GM12872 (cell line): ENCODE measurements around the gene OR2B2.

Source experiments
- CTCF ChIP-seq: IDR thresholded peaks from 3 replicates; pipeline ENCODE4 v1.5.1; 2011; ENCODE audit warnings: low read depth, mild to moderate bottlenecking, low read length, moderate library complexity; ENCODE audit not compliant: insufficient read depth

OR2B2 gene

GRCh38 chr6:27911956-27912446 is at the start of gene OR2B2:
Gene OR2B2, minus strand, starts transcription at chr6:27912396. Its CDS starts 77 bp downstream, at chr6:27912319.
- TF ChIP-seq CTCF, result no peak

- TF ChIP-seq CTCF, result no peak
These were observed 45.3 kb upstream of the OR2B2 start for GRCh38 chr6:27957516-27957915.

DNA sequence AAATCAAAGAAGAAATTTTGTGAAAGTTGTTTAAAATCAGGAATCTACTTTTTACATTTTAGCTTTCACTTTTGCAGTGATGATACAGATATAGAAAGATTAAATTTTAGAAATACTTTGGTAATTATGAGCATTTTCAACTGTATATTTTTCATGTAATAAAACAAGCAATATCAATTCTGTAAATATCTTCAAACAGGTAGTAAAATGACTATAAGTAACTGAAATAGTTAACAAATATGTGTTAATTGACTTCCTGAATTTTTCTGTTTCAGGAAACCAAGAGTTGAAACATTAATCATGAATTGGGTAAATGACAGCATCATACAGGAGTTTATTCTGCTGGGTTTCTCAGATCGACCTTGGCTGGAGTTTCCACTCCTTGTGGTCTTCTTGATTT is 44.7 kb upstream of the OR2B2 start, which contains the start of gene OR2B6:
OR2B6 (plus strand) TSS at position 301 of the 400 bp plus-strand sequence; CDS start at position 301, 0 bp downstream.
- TF ChIP-seq CTCF, result no peak

DNA sequence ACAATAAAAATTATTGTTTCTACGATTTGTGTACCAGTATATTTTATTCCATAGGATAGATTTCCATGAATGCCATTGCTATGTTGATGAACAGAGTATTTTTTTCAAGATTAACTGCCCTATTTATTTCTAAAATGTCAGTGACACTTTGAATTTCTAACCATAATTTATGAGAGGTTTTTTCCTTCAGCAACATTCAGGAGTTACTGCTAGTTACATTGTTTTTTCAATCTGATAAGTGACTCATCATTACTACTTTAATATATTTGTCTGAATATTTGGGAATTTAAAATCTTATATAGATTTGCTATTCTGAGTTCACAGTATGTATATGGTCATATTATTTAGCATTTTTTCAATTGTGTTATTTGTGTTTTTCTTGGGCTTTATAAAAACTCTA is 38.8 kb upstream of the OR2B2 start:
- TF ChIP-seq CTCF, result no peak

GRCh38 chr6:27948237-27948636 is 36.0 kb upstream of the OR2B2 start:
- TF ChIP-seq CTCF, result no peak

- TF ChIP-seq CTCF, result no peak
These were observed 28.6 kb upstream of the OR2B2 start for GRCh38 chr6:27940766-27941165.

DNA sequence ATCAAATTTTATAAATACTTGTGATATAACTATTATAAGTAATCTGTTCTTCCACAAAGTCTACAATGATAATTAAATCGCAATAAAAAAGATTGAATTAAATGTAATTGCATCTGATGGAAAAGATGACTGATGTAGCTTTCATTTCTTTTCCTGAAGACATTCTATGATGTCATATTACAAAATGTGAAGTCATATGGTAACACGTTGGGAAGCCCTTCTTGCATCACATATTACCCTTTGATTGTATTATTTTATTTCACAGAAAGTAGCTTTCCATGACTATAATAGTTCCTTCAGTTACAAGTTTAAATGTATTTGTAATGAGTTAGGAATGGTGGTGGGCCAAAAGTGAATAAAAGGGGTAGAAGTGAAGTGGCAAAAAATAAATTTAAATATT is 19.0 kb upstream of the OR2B2 start:
- TF ChIP-seq CTCF, result no peak
